Upper lobe of left lung (tissue), 6 donors: ENCODE results near the gene THBS2. TPM values are rescaled to one million over a fixed set of nuclear protein-coding genes. Genes with fewer than 3 reads are reported as not detected.
A peak's percentile ranks its signal among the peaks of the same experiment; 100 is the strongest.
"Not testable (repeated sequence)": the region's sequence is repeated elsewhere in the genome, so short reads cannot be mapped to it uniquely, and the experiment has no call there.

ENCODE experiments used
- ATAC-seq, 2 donors: fragments of 200-7000 bp; cut with Tn5 transposase; one replicate each; pipeline ENCODE4 v1.9.1; 2022; ENCODE audit warnings: mild to moderate bottlenecking in 2 of 2, moderate library complexity in 2 of 2; ENCODE audit not compliant: low FRiP score in 2 of 2
- DNase-seq, 2 donors: peaks; one replicate each; pipeline ENCODE4 v3.0.0-alpha.2; 2019 to 2020
- H3K27ac ChIP-seq, 4 donors: fragments of 200-600 bp; sonication (generic); one replicate each; pipeline ENCODE4 v1.5.1; 2016 to 2019
- H3K27me3 ChIP-seq, 4 donors: fragments of 200-600 bp; sonication (generic); one replicate each; pipeline ENCODE4 v1.5.1; 2017 to 2019
- H3K36me3 ChIP-seq, 4 donors: fragments of 200-600 bp; sonication (generic); one replicate each; pipeline ENCODE4 v1.5.1; 2016 to 2019
- H3K4me1 ChIP-seq, 4 donors: fragments of 200-600 bp; sonication (generic); one replicate each; pipeline ENCODE4 v1.5.1; 2018 to 2019
- H3K4me3 ChIP-seq, 4 donors: fragments of 200-600 bp; sonication (generic); one replicate each; pipeline ENCODE4 v1.5.1; 2017 to 2019; ENCODE audit warnings: mild to moderate bottlenecking in 2 of 4, moderate library complexity in 1 of 4
- H3K9me3 ChIP-seq, 4 donors: fragments of 200-600 bp; sonication (generic); one replicate each; pipeline ENCODE4 v1.5.1; 2018 to 2019
- EP300 ChIP-seq, 4 donors: sonication (generic); formaldehyde crosslinking; IDR thresholded peaks; one replicate each; pipeline ENCODE4 v1.5.1; 2017; ENCODE audit warnings: antibody characterized with exemption in 4 of 4, control low read depth in 2 of 4
- POLR2A ChIP-seq, 4 donors: fragments of 450-650 bp; IDR thresholded peaks; one replicate each; pipeline ENCODE4 v1.5.1; 2016 to 2017; ENCODE audit warnings: antibody characterized with exemption in 4 of 4, mild to moderate bottlenecking in 2 of 4
- POLR2AphosphoS5 ChIP-seq, 2 donors: sonication (generic); formaldehyde crosslinking; IDR thresholded peaks; one replicate each; pipeline ENCODE4 v1.5.1; 2017; ENCODE audit warnings: antibody characterized with exemption in 2 of 2
- WGBS, 2 donors: methylation state at CpG; one replicate each; pipeline ENCODE4 v1.1.5; 2017 to 2018; 5-methylcytosine and 5-hydroxymethylcytosine counted together
- total RNA-seq, 6 donors: library from RNA; depleted of rRNA in 4 of 6; stranded (reverse); fragments of >200 nt in 4 of 6; gene quantifications; one replicate each; pipeline versions ENCODE4 v1.1.0 to v1.2.1, GENCODE V29; 2016 to 2021
- TF ChIP-seq, protein P1 (sequence below), 6 experiments: fragments of 450-650 bp in 4 of 6; fragments of 200-600 bp in 2 of 6; sonication (generic) in 2 of 6; IDR thresholded peaks; one replicate each; pipeline ENCODE4 v1.5.1; 2016 to 2019; ENCODE audit warnings: antibody characterized with exemption in 6 of 6
- donor health status: DM: no; HTN: no; CAD: no; lungs with moderate emphysema.
- donor health status: DM: no; HTN: yes; CAD: no; lungs with severe emphysema.

Gene THBS2
- total RNA-seq = 10 to 100 TPM in 5 of 6 donors, 1 to 10 TPM in 1; 5.3 to 43.2 (median 17.3) TPM

DNA sequence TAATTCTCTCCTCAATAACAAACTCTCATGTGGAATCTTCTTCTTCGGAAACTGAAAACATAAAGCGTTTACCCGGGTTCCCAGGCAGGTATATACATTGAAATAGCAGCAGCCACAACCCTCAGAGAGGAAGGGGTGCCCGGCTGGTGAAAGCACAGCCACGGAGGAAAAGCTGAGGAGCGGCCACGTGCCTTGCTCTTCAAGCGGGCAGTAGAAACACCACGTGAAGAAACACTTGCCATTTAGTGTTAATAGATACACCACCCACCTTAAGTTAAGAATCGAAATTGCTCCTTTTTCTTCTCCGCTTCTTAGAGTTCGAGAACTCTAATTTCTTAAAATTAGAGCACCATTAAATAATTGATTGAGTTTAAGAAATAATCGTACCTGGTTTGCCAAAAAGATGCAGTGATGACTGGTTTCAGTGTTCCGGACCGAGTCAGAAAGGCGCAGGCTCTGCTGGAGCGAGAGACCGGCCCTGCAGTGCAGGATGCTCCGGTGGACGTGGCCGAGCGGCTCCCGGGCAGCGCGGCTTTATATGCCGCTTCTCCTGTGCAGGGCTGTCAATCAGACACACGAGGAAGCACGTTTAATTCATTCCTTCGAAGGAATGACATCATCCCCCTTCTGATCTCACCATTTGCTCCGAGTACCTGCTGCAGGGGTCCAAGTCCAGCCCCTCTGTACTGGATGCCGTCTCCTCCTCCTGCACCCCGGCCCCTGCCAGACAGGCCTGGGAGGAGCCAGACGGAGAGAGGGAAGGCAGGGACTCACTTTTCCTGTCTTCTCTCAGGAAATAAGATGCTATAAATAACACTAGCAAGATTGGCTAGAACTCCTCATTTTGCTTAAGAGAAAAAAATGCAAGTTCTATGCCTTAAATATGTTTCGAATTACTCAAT lies at the start of gene THBS2:
TSS of gene THBS2 (minus strand) at position 510 of the 902 bp plus-strand sequence. CDS start 3,062 bp downstream, outside the sequence.
- H3K36me3 ChIP-seq = no peaks in the 10 kb centered on the region
- no peaks in the 10 kb centered on the region for H3K9me3 ChIP-seq
- H3K27me3 ChIP-seq = peaks cover 0 to 11% (median 8%) of the 10 kb centered on the region in 4 donors
- DNase-seq (peak in 1 of 2 donors; percentile 85), ATAC-seq (peak; percentile 54 to 88)
- TF ChIP-seq POLR2AphosphoS5 (IDR thresholded peaks at IDR 0.05) = peak in 1 of 2 donors; percentile 65
- TF ChIP-seq, protein P1, sequence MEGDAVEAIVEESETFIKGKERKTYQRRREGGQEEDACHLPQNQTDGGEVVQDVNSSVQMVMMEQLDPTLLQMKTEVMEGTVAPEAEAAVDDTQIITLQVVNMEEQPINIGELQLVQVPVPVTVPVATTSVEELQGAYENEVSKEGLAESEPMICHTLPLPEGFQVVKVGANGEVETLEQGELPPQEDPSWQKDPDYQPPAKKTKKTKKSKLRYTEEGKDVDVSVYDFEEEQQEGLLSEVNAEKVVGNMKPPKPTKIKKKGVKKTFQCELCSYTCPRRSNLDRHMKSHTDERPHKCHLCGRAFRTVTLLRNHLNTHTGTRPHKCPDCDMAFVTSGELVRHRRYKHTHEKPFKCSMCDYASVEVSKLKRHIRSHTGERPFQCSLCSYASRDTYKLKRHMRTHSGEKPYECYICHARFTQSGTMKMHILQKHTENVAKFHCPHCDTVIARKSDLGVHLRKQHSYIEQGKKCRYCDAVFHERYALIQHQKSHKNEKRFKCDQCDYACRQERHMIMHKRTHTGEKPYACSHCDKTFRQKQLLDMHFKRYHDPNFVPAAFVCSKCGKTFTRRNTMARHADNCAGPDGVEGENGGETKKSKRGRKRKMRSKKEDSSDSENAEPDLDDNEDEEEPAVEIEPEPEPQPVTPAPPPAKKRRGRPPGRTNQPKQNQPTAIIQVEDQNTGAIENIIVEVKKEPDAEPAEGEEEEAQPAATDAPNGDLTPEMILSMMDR (IDR thresholded peaks at IDR 0.05) = no peak
- no peak for TF ChIP-seq EP300 (IDR thresholded peaks at IDR 0.05)
- no peak for TF ChIP-seq POLR2A (IDR thresholded peaks at IDR 0.05)
- peaks cover 6 to 22% (median 17%) of the 10 kb centered on the region in 4 donors for H3K4me1 ChIP-seq
- H3K27ac ChIP-seq = peak within 1 kb of the TSS in 1 of 4 donors; percentile 23
- peak within 1 kb of the TSS; percentile 5 to 35 (median 25) for H3K4me3 ChIP-seq
- WGBS, 2 donors = 7 to 11% methylated on average over 21 to 34 of the region's 34 CpGs

DNA sequence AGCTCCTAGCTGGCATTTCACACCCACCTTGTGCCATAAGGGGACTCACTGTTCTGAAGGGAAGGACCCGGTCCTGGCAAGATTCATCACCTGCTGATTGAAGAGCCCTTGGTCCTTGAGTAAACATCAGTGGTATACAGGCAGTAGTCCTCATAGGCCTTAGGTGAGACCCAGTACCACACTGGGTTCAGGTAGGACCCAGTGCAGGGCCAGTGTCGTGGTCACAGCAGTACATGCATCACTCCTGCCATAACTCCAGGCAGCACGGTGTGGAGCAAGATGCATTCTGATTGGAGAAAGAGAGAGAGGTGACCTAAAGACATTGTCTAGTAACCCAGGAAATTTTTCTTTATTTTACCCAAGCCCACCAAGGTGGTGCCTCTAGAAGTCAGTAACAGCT lies 49.1 kb upstream of the THBS2 start:
- TF ChIP-seq POLR2AphosphoS5 (IDR thresholded peaks at IDR 0.05) (no peak), POLR2A (IDR thresholded peaks at IDR 0.05) (no peak), EP300 (IDR thresholded peaks at IDR 0.05) (no peak)
- TF ChIP-seq, protein P1 (IDR thresholded peaks at IDR 0.05) = no peak
- no peak for ATAC-seq
- no peaks in the 10 kb centered on the region for H3K27me3 ChIP-seq
- H3K36me3 ChIP-seq = no peaks in the 10 kb centered on the region
- H3K9me3 ChIP-seq = no peaks in the 10 kb centered on the region
- H3K4me3 ChIP-seq = no peak overlapping the region
- no peaks in the 10 kb centered on the region for H3K4me1 ChIP-seq
- WGBS, 2 donors = 58% methylated on average over 3 of the region's 3 CpGs; no CpG with 5 or more reads in 1 of the 2 donors
- no peak for DNase-seq
- H3K27ac ChIP-seq = no peak overlapping the region

DNA sequence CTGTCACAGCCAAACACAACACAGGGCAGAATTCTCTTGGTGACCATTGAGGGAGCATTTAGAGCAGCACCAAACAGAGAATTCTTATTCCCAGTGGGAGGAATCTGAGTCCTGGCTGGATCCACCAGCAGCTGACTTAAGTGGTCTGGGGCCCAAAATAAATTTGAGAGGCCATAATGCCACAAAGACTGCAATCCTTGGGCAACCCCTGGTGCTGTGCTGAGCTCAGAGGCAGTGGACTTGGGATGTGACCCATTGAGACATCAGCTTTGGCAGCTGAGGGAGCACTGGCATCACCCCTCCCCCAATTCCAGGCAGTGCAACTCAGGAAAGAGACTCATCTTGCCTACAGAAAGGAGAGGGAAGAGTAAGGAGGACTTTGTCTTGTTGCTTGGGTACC lies 48.6 kb upstream of the THBS2 start:
- DNase-seq (no peak), ATAC-seq (no peak)
- no peaks in the 10 kb centered on the region for H3K27me3 ChIP-seq
- no peak overlapping the region for H3K4me3 ChIP-seq
- H3K27ac ChIP-seq = no peak overlapping the region
- TF ChIP-seq, protein P1 (IDR thresholded peaks at IDR 0.05) = no peak
- TF ChIP-seq POLR2AphosphoS5 (IDR thresholded peaks at IDR 0.05) (no peak), POLR2A (IDR thresholded peaks at IDR 0.05) (no peak), EP300 (IDR thresholded peaks at IDR 0.05) (no peak)
- no peaks in the 10 kb centered on the region for H3K9me3 ChIP-seq
- H3K36me3 ChIP-seq = no peaks in the 10 kb centered on the region
- no peaks in the 10 kb centered on the region for H3K4me1 ChIP-seq

DNA sequence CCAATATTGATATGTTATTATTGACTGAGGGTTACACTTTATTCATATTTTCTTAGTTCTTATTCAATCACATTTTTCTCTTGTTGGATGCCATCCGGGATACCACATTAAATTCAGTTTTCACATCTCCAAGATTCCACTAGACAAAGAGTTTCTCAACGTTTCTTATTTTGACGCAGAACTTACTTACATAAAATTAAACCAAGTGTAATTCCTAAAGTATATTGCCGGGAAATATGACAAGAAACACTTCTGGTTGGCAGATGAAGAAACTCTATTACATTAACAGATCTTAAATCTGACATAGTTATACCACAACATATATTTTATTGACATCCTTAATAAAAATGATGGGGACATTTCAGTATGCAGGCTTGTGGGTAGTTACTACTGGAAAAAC lies 47.3 kb upstream of the THBS2 start:
- Histone ChIP-seq H3K9me3 (no peaks in the 10 kb centered on the region), H3K36me3 (no peaks in the 10 kb centered on the region), H3K27me3 (no peaks in the 10 kb centered on the region), H3K4me1 (no peaks in the 10 kb centered on the region), H3K27ac (no peak overlapping the region), H3K4me3 (no peak overlapping the region)
- TF ChIP-seq POLR2AphosphoS5 (IDR thresholded peaks at IDR 0.05) (no peak), POLR2A (IDR thresholded peaks at IDR 0.05) (no peak), EP300 (IDR thresholded peaks at IDR 0.05) (no peak)
- TF ChIP-seq, protein P1 (IDR thresholded peaks at IDR 0.05) = no peak
- DNase-seq = no peak
- 86 to 91% methylated on average over 4 of the region's 4 CpGs for WGBS, 2 donors
- no peak for ATAC-seq

DNA sequence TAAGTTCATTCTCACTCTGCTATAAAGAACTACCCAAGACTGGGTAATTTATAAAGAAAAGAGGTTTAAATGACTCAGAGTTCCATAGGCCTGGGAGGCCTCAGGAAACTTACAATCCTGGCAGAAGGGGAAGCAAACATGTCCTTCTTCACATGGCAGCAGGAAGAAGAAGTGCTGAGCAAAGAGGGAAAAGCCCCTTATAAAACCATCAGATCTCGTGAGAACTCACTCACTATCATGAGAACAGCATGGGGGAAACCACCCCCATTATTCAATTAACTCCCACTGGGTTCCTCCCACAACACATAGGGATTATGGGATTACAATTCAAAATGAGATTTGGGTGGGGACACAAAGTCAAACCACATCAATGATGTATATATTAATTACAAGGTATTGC lies 45.0 kb upstream of the THBS2 start:
- not testable (repeated sequence) for DNase-seq, H3K27ac ChIP-seq, H3K27me3 ChIP-seq, ATAC-seq, H3K36me3 ChIP-seq, H3K9me3 ChIP-seq, H3K4me1 ChIP-seq, H3K4me3 ChIP-seq
- 74 to 82% methylated on average over 1 of the region's 1 CpG for WGBS, 2 donors
